Ovary (tissue), 3 donors: ENCODE results near the gene PLEKHO2.

Experiments used
- CTCF ChIP-seq, 3 donors: fragments of 450-650 bp in 2 of 3; fragments of 200-600 bp in 1 of 3; IDR thresholded peaks; one replicate each; pipeline versions ENCODE4 v1.5.1 to v1.8.0; 2016 to 2022; ENCODE audit warnings: antibody characterized with exemption in 3 of 3, mild to moderate bottlenecking in 1 of 3
- EP300 ChIP-seq: sonication (generic); formaldehyde crosslinking; IDR thresholded peaks from one replicate; pipeline ENCODE4 v1.6.1; 2017; ENCODE audit warnings: antibody characterized with exemption
- POLR2A ChIP-seq: fragments of 450-650 bp; IDR thresholded peaks from one replicate; pipeline ENCODE4 v1.6.1; 2017; ENCODE audit warnings: antibody characterized with exemption, mild to moderate bottlenecking, moderate library complexity
- donor health status: DM: no; HTN: no; CAD: no.

- no peak for TF ChIP-seq CTCF (IDR thresholded peaks at IDR 0.05)
- no peak for TF ChIP-seq POLR2A
- TF ChIP-seq EP300, result no peak
Measured at GRCh38 chr15:64907991-64908390, 66.3 kb downstream of the PLEKHO2 start.
